Mesenchymal stem cell (in vitro differentiated cells and primary cell): ENCODE measurements around the gene PI4KA.

Source experiments
- DNase-seq: peaks from one replicate; pipeline ENCODE4 v3.0.0-alpha.2; 2013
- H2AFZ ChIP-seq: one replicate; pipeline ENCODE4 v1.6.1; 2013; ENCODE audit warnings: low read depth, mild to moderate bottlenecking, control low read depth, inconsistent platforms, low read length, moderate library complexity
- H2AK5ac ChIP-seq: 2 replicates; pipeline ENCODE4 v1.6.1; 2013; ENCODE audit warnings: low read length, moderate library complexity, mild to moderate bottlenecking, inconsistent platforms; ENCODE audit not compliant: severe bottlenecking
- H2BK120ac ChIP-seq: one replicate; pipeline ENCODE4 v1.6.1; 2013; ENCODE audit warnings: low read depth, mild to moderate bottlenecking, inconsistent platforms, low read length, moderate library complexity
- H2BK12ac ChIP-seq, 2 experiments: one replicate each; pipeline ENCODE4 v1.6.1; 2013; ENCODE audit warnings: inconsistent platforms in 2 of 2, low read length in 2 of 2, mild to moderate bottlenecking in 2 of 2, moderate library complexity in 2 of 2, control low read depth in 1 of 2
- H2BK15ac ChIP-seq: one replicate; pipeline ENCODE4 v1.6.1; 2013; ENCODE audit warnings: mild to moderate bottlenecking, low read depth, inconsistent platforms; ENCODE audit not compliant: poor library complexity, severe bottlenecking
- H2BK5ac ChIP-seq: 2 replicates; pipeline ENCODE4 v1.6.1; 2013; ENCODE audit warnings: low read depth, mild to moderate bottlenecking, low read length, control low read depth, inconsistent platforms; ENCODE audit not compliant: poor library complexity, severe bottlenecking
- H3K14ac ChIP-seq, 2 experiments: one replicate each; pipeline ENCODE4 v1.6.1; 2013; ENCODE audit warnings: inconsistent platforms in 2 of 2, low read length in 2 of 2, control low read depth in 1 of 2, mild to moderate bottlenecking in 1 of 2, moderate library complexity in 1 of 2
- H3K18ac ChIP-seq, 2 experiments: one replicate each; pipeline ENCODE4 v1.6.1; 2013; ENCODE audit warnings: inconsistent platforms in 2 of 2, low read length in 2 of 2, control low read depth in 1 of 2, low read depth in 1 of 2, mild to moderate bottlenecking in 1 of 2
- H3K23ac ChIP-seq, 2 experiments: one replicate each; pipeline ENCODE4 v1.6.1; 2013; ENCODE audit warnings: inconsistent platforms in 2 of 2, low read length in 2 of 2, mild to moderate bottlenecking in 2 of 2, moderate library complexity in 2 of 2, control low read depth in 1 of 2
- H3K27ac ChIP-seq: 2 replicates; pipeline ENCODE4 v1.5.1; 2013; ENCODE audit warnings: mild to moderate bottlenecking, moderate library complexity, low read length, control low read depth, inconsistent platforms; ENCODE audit not compliant: poor library complexity, severe bottlenecking
- H3K27me3 ChIP-seq, 2 experiments: 2 replicates each; pipeline versions ENCODE4 v1.6.1 to v1.7.0; 2013; ENCODE audit warnings: low read length in 2 of 2, mild to moderate bottlenecking in 2 of 2, moderate library complexity in 2 of 2, control low read depth in 1 of 2, inconsistent platforms in 1 of 2; ENCODE audit not compliant: control insufficient read depth in 1 of 2, insufficient read depth in 1 of 2
- H3K36me3 ChIP-seq, 2 experiments: 2 replicates each; pipeline versions ENCODE4 v1.6.1 to v1.7.0; 2013; ENCODE audit warnings: low read length in 2 of 2, control low read depth in 1 of 2, inconsistent platforms in 1 of 2, low read depth in 1 of 2, mild to moderate bottlenecking in 1 of 2; ENCODE audit not compliant: insufficient read depth in 2 of 2, control insufficient read depth in 1 of 2
- H3K4ac ChIP-seq, 2 experiments: one replicate each; pipeline ENCODE4 v1.6.1; 2013; ENCODE audit warnings: inconsistent platforms in 2 of 2, low read length in 2 of 2, mild to moderate bottlenecking in 2 of 2, moderate library complexity in 2 of 2, control low read depth in 1 of 2, low read depth in 1 of 2
- H3K4me1 ChIP-seq: 2 replicates; pipeline ENCODE4 v1.6.1; 2013; ENCODE audit warnings: low read depth, low read length, control low read depth; ENCODE audit not compliant: control insufficient read depth, insufficient read depth
- H3K4me2 ChIP-seq: 2 replicates; pipeline ENCODE4 v1.6.1; 2013; ENCODE audit warnings: low read length, mild to moderate bottlenecking, inconsistent platforms; ENCODE audit not compliant: poor library complexity, severe bottlenecking
- H3K4me3 ChIP-seq, 2 experiments: 2 replicates each; pipeline versions ENCODE4 v1.5.1 to v1.7.0; 2013; ENCODE audit warnings: low read length in 2 of 2, mild to moderate bottlenecking in 2 of 2, control low read depth in 1 of 2, low read depth in 1 of 2; ENCODE audit not compliant: insufficient read depth in 1 of 2
- H3K79me1 ChIP-seq: replicated peaks from 2 replicates; pipeline ENCODE4 v1.6.1; 2013; ENCODE audit warnings: mild to moderate bottlenecking, control low read depth, low read length, inconsistent platforms; ENCODE audit not compliant: poor library complexity, severe bottlenecking
- H3K9ac ChIP-seq: 2 replicates; pipeline ENCODE4 v1.7.0; 2013; ENCODE audit warnings: mild to moderate bottlenecking, low read length, moderate library complexity
- H3K9me3 ChIP-seq: 2 replicates; pipeline ENCODE4 v1.7.0; 2013; ENCODE audit warnings: mild to moderate bottlenecking, low read length; ENCODE audit not compliant: control insufficient read depth
- H4K8ac ChIP-seq: one replicate; pipeline ENCODE4 v1.6.1; 2013; ENCODE audit warnings: inconsistent platforms, mild to moderate bottlenecking, low read length, moderate library complexity
- H4K91ac ChIP-seq: one replicate; pipeline ENCODE4 v1.6.1; 2013; ENCODE audit warnings: mild to moderate bottlenecking, low read length, inconsistent platforms
- WGBS: methylation state at CpG from one replicate; pipeline ENCODE4 v1.1.7; 2013; ENCODE audit warnings: mixed read lengths; 5-methylcytosine and 5-hydroxymethylcytosine counted together

PI4KA gene

DNA sequence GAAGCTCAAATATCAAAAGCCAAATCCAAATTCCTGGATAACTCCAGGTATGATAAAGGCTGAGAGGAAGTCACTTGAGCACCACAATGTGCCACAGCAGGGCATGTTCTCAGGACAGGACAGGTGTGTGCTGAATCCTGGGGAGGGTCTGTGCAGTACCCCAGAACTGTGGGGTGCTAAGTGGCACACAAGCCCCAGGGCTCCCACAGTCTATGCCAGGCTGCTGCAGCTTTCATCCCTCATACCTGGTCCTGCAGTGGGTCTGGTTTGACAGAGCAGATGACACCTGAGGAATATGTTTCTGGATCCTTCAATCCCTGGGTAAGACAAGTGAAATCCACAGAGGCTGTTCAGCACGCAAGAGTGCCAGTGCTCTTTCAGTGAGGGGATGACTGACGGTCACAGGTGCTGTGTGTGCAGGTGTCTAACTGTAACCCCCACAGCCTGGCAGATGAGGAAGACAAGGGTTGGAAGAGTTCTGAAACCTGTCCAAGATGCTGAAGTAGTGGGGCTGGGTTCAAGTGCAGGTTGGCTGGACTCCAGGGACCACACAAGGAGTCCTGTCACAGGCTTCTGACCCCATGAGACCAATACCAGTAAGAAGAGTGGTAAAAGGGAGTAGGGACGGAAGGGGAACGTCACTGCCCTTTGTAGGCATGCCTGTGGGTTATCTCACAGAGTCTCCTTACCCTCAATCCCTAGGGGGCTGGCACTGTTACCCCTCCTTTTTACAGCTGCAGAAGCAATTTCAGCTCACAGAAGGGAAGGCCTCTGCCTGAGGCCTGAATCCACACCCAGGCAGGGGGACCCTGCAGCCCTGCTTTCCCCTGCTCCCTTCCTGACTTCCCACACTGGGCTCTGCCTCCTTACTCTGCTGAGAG lies 70.6 kb downstream of the PI4KA start:
- Histone ChIP-seq H3K4me3 (no peak overlapping the region), H3K36me3 (peaks cover 43 to 62% of the 10 kb centered on the region in 2 experiments), H3K27ac (no peak overlapping the region), H2BK5ac (no peak overlapping the region), H3K9ac (no peak overlapping the region), H4K8ac (no peak overlapping the region), H3K4me2 (no peak overlapping the region), H3K18ac (no peak overlapping the region), H3K27me3 (no peaks in the 10 kb centered on the region), H2AK5ac (no peak overlapping the region), H2BK12ac (no peak overlapping the region), H3K79me1 (peaks cover 2% of the 10 kb centered on the region), H3K23ac (no peak overlapping the region), H3K4ac (no peak overlapping the region), H3K4me1 (peaks cover 2% of the 10 kb centered on the region), H2BK15ac (no peak overlapping the region), H3K14ac (no peak overlapping the region), H2BK120ac (no peak overlapping the region), H2AFZ (no peak overlapping the region), H4K91ac (no peak overlapping the region), H3K9me3 (no peaks in the 10 kb centered on the region)
- DNase-seq: no peak
- WGBS: 98% methylated on average over 2 of the region's 4 CpGs

DNA sequence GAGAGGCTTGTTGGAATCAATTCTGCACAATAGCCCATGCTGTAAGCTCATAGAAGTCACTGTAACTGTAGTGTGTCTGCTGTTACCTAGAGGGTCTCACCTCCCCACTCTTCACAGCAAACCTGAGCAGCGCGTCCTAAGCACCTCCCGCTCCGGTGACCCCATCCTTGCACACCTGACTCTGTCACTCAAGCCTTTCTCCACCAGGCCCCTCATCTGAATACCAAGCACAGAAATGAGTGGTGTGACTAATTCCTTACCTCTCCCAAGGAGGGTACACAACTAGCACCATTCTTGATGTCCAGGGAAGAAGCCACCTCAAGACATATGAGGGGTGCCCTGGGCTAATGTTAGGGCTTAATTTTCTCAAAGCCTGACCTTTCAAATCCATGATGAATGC lies 71.4 kb downstream of the PI4KA start:
- no peak overlapping the region for H2BK15ac ChIP-seq
- no peak overlapping the region for H2BK5ac ChIP-seq
- DNase-seq: no peak
- H3K36me3 ChIP-seq: peaks cover 36 to 54% of the 10 kb centered on the region in 2 experiments
- H4K91ac ChIP-seq: no peak overlapping the region
- WGBS: 97% methylated on average over 4 of the region's 4 CpGs
- H4K8ac ChIP-seq: no peak overlapping the region
- no peak overlapping the region for H2BK120ac ChIP-seq
- H2BK12ac ChIP-seq: no peak overlapping the region
- H3K27ac ChIP-seq: no peak overlapping the region
- H3K9me3 ChIP-seq: no peaks in the 10 kb centered on the region
- no peaks in the 10 kb centered on the region for H3K27me3 ChIP-seq
- no peak overlapping the region for H3K9ac ChIP-seq
- no peak overlapping the region for H2AFZ ChIP-seq
- H3K18ac ChIP-seq: no peak overlapping the region
- no peak overlapping the region for H3K4me3 ChIP-seq
- H3K4me1 ChIP-seq: peaks cover 2% of the 10 kb centered on the region
- no peak overlapping the region for H2AK5ac ChIP-seq
- no peak overlapping the region for H3K4me2 ChIP-seq
- H3K14ac ChIP-seq: no peak overlapping the region
- H3K79me1 ChIP-seq: peaks cover 2% of the 10 kb centered on the region
- no peak overlapping the region for H3K23ac ChIP-seq
- no peak overlapping the region for H3K4ac ChIP-seq

DNA sequence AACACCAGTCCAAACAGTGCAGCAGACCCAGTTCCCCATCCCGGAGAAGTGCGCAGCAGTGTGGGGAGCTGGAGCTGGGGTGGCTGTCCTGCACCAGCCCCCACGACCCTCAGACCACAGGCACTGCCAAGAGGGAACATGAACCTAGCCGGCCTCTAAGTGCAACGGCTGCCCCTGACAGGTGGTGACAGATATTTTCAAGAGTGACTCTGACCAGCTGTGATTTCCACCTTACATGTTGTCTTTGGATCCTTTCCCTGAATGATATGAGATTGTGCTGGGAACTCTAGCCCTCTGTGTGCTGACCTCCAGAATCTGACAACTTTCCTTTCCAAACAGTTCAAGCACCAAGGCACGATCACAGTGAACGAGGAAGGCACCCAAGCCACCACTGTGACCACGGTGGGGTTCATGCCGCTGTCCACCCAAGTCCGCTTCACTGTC lies 72.1 kb downstream of the PI4KA start:
- Histone ChIP-seq H3K79me1 (peaks cover 2% of the 10 kb centered on the region), H3K4ac (no peak overlapping the region), H2BK15ac (no peak overlapping the region), H3K9me3 (no peaks in the 10 kb centered on the region), H3K9ac (no peak overlapping the region), H3K14ac (no peak overlapping the region), H2AK5ac (no peak overlapping the region), H3K4me1 (peaks cover 2% of the 10 kb centered on the region), H2BK120ac (no peak overlapping the region), H2AFZ (no peak overlapping the region), H3K23ac (no peak overlapping the region), H4K91ac (no peak overlapping the region), H3K4me2 (no peak overlapping the region), H3K27me3 (no peaks in the 10 kb centered on the region), H3K36me3 (peaks cover 36 to 57% of the 10 kb centered on the region in 2 experiments), H4K8ac (no peak overlapping the region), H3K4me3 (no peak overlapping the region), H3K27ac (no peak overlapping the region), H2BK12ac (no peak overlapping the region), H3K18ac (no peak overlapping the region), H2BK5ac (no peak overlapping the region)
- 91% methylated on average over 10 of the region's 10 CpGs for WGBS
- no peak for DNase-seq

DNA sequence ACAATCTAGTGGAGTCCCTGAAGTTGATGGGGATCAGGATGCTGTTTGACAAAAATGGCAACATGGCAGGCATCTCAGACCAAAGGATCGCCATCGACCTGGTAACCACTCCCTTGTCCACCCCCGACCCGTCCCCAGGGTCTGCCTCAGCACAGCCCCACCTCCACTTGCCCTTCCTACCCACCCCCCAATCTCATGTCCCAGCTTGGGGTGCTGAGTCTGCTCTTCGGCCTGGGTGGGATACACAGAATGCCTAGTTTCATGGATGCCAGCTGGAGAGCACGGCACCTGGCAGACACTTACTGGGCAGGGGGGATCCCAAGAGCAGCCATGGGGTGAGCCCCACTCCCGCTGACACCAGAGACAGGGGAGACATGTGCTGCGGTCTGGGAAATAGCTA lies 72.6 kb downstream of the PI4KA start:
- no peak overlapping the region for H3K14ac ChIP-seq
- no peak overlapping the region for H2AK5ac ChIP-seq
- H2BK5ac ChIP-seq: no peak overlapping the region
- peaks cover 2% of the 10 kb centered on the region for H3K4me1 ChIP-seq
- H3K23ac ChIP-seq: no peak overlapping the region
- no peak overlapping the region for H3K4ac ChIP-seq
- H3K79me1 ChIP-seq: peaks cover 2% of the 10 kb centered on the region
- no peak overlapping the region for H3K4me3 ChIP-seq
- no peak overlapping the region for H3K18ac ChIP-seq
- no peak overlapping the region for H3K27ac ChIP-seq
- no peaks in the 10 kb centered on the region for H3K9me3 ChIP-seq
- no peak overlapping the region for H2BK120ac ChIP-seq
- H3K27me3 ChIP-seq: no peaks in the 10 kb centered on the region
- WGBS: 94% methylated on average over 8 of the region's 8 CpGs
- H2BK15ac ChIP-seq: no peak overlapping the region
- H3K4me2 ChIP-seq: no peak overlapping the region
- no peak overlapping the region for H2BK12ac ChIP-seq
- peaks cover 36 to 56% of the 10 kb centered on the region in 2 experiments for H3K36me3 ChIP-seq
- no peak overlapping the region for H4K91ac ChIP-seq
- H2AFZ ChIP-seq: no peak overlapping the region
- H4K8ac ChIP-seq: no peak overlapping the region
- DNase-seq: no peak
- H3K9ac ChIP-seq: no peak overlapping the region
